Breast epithelium (tissue), 3 donors: ENCODE measurements around the gene FAM181A.

Source experiments
- POLR2A ChIP-seq: fragments of 450-650 bp; IDR thresholded peaks from one replicate; pipeline ENCODE4 v1.6.1; 2016; ENCODE audit warnings: antibody characterized with exemption, mild to moderate bottlenecking, moderate library complexity
- POLR2AphosphoS5 ChIP-seq, 3 donors: sonication (generic); formaldehyde crosslinking; IDR thresholded peaks; one replicate each; pipeline ENCODE4 v1.6.1; 2017; ENCODE audit warnings: antibody characterized with exemption in 3 of 3
- TF ChIP-seq, protein P1 (sequence below), 3 donors: fragments of 450-650 bp; IDR thresholded peaks; one replicate each; pipeline ENCODE4 v1.5.1; 2016 to 2017; ENCODE audit warnings: antibody characterized with exemption in 3 of 3, mild to moderate bottlenecking in 3 of 3, moderate library complexity in 3 of 3

DNA sequence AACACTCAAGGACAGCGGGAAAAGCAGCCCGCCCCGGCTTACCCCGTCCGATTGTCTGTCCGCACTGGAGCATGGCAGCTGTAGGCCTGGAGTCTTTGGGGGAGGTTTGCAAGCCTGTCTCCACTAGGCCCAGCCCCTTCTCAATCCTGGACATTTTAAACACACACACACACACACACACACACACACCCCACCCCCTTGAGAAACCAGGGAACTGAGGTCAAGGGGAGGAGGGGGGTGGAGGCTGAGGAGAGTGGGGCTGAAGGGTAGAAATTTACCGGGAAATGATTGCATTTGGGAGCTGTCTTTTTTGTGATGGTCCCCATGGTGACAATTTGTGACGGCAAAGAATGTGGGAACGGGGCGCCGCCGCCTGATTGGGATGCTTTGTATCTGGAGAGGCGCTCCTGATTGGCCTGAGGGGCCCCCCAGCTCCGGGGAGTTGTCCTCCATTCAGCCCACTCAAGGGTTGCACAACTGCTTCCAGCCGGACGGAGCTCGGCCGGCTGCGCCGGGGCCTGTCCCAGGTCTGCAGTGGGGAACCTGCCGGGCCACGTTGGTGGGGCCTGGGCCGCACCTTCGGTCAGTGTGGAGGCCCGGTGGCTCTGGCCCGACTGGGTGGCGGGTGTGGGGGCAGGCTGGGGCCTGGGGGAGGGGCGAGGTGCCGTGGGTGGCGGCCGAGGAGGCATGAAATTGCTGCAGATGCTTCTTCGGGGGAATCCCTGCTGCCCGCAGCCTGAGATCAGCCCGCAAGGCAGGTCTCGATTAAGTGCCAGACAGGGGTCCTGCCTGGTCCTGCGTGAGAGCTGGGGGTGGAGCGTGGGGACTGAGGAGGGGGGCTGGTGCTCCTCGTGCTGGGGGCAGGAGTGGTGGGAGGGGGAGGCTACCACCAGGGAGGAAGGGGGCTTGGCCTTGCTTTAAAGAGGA is at the start of gene FAM181A:
- TF ChIP-seq, protein P1, sequence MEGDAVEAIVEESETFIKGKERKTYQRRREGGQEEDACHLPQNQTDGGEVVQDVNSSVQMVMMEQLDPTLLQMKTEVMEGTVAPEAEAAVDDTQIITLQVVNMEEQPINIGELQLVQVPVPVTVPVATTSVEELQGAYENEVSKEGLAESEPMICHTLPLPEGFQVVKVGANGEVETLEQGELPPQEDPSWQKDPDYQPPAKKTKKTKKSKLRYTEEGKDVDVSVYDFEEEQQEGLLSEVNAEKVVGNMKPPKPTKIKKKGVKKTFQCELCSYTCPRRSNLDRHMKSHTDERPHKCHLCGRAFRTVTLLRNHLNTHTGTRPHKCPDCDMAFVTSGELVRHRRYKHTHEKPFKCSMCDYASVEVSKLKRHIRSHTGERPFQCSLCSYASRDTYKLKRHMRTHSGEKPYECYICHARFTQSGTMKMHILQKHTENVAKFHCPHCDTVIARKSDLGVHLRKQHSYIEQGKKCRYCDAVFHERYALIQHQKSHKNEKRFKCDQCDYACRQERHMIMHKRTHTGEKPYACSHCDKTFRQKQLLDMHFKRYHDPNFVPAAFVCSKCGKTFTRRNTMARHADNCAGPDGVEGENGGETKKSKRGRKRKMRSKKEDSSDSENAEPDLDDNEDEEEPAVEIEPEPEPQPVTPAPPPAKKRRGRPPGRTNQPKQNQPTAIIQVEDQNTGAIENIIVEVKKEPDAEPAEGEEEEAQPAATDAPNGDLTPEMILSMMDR (IDR thresholded peaks at IDR 0.05), result no peak
- no peak for TF ChIP-seq POLR2A
- TF ChIP-seq POLR2AphosphoS5 (IDR thresholded peaks at IDR 0.05), result no peak
